Panc1 (cell line): ENCODE measurements around the gene ROBO4.

ENCODE experiments used
- CTCF ChIP-seq: fragments of 450-650 bp; IDR thresholded peaks from 2 replicates; pipeline ENCODE4 v1.5.1; 2017; ENCODE audit warnings: mild to moderate bottlenecking
- POLR2AphosphoS5 ChIP-seq: IDR thresholded peaks from 2 replicates; pipeline ENCODE4 v1.6.1; 2012; ENCODE audit warnings: mild to moderate bottlenecking, low read depth, low read length, moderate library complexity
- SIN3A ChIP-seq: IDR thresholded peaks from 2 replicates; pipeline ENCODE4 v1.6.1; 2012; ENCODE audit warnings: low read depth, mild to moderate bottlenecking, low read length, moderate library complexity, borderline replicate concordance; ENCODE audit not compliant: insufficient read depth
- TCF7L2 ChIP-seq: IDR thresholded peaks from 2 replicates; pipeline ENCODE4 v1.6.1; 2011; ENCODE audit warnings: mild to moderate bottlenecking, low read depth, low read length, inconsistent platforms
- TF ChIP-seq, protein P1 (sequence below), 2 experiments: IDR thresholded peaks; 2 replicates each; pipeline ENCODE4 v1.6.1; 2011 to 2012; ENCODE audit warnings: low read depth in 2 of 2, control low read depth in 1 of 2, low read length in 1 of 2, mild to moderate bottlenecking in 1 of 2, moderate library complexity in 1 of 2; ENCODE audit not compliant: insufficient read depth in 1 of 2

GRCh38 chr11:124922831-124923230, 25.2 kb upstream of the ROBO4 start:
- TF ChIP-seq CTCF = no peak
- TF ChIP-seq, protein P1, sequence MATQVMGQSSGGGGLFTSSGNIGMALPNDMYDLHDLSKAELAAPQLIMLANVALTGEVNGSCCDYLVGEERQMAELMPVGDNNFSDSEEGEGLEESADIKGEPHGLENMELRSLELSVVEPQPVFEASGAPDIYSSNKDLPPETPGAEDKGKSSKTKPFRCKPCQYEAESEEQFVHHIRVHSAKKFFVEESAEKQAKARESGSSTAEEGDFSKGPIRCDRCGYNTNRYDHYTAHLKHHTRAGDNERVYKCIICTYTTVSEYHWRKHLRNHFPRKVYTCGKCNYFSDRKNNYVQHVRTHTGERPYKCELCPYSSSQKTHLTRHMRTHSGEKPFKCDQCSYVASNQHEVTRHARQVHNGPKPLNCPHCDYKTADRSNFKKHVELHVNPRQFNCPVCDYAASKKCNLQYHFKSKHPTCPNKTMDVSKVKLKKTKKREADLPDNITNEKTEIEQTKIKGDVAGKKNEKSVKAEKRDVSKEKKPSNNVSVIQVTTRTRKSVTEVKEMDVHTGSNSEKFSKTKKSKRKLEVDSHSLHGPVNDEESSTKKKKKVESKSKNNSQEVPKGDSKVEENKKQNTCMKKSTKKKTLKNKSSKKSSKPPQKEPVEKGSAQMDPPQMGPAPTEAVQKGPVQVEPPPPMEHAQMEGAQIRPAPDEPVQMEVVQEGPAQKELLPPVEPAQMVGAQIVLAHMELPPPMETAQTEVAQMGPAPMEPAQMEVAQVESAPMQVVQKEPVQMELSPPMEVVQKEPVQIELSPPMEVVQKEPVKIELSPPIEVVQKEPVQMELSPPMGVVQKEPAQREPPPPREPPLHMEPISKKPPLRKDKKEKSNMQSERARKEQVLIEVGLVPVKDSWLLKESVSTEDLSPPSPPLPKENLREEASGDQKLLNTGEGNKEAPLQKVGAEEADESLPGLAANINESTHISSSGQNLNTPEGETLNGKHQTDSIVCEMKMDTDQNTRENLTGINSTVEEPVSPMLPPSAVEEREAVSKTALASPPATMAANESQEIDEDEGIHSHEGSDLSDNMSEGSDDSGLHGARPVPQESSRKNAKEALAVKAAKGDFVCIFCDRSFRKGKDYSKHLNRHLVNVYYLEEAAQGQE (IDR thresholded peaks at IDR 0.05; ENCODE audit: insufficient read depth in 1 of 2, low read depth in 2 of 2, low read length in 1 of 2) = no peak
- TF ChIP-seq POLR2AphosphoS5 = no peak
- no peak for TF ChIP-seq SIN3A
- TF ChIP-seq TCF7L2 = no peak
